Ovary (tissue), 3 donors: ENCODE results near the gene MOB4.

Experiments
- EP300 ChIP-seq: sonication (generic); formaldehyde crosslinking; IDR thresholded peaks from one replicate; pipeline ENCODE4 v1.6.1; 2017; ENCODE audit warnings: antibody characterized with exemption
- TF ChIP-seq, protein P1 (sequence below), 3 donors: fragments of 450-650 bp in 2 of 3; fragments of 200-600 bp in 1 of 3; IDR thresholded peaks; one replicate each; pipeline versions ENCODE4 v1.5.1 to v1.8.0; 2016 to 2022; ENCODE audit warnings: antibody characterized with exemption in 3 of 3, mild to moderate bottlenecking in 1 of 3
- donor health status: DM: no; HTN: no; CAD: no.

DNA sequence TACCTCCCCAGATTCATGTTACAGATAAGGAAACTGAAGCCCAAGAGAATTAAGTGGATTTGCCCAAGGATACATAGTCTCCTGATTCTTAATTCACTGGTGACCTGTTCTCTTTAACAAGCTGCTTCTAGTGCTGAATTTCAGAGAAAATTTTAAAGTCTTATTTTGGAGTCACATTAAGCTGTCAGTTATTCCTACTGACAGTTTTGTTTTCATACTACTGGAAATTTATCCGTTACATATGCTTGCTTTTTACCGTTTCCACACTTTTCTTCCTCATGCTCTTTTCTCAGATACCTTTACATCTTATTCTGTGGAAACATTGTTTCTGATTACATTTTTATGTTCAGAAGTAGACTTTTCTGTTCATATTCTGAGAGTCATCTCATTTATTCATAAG is 1.3 kb downstream of the MOB4 start:
- TF ChIP-seq EP300: no peak
- TF ChIP-seq, protein P1, sequence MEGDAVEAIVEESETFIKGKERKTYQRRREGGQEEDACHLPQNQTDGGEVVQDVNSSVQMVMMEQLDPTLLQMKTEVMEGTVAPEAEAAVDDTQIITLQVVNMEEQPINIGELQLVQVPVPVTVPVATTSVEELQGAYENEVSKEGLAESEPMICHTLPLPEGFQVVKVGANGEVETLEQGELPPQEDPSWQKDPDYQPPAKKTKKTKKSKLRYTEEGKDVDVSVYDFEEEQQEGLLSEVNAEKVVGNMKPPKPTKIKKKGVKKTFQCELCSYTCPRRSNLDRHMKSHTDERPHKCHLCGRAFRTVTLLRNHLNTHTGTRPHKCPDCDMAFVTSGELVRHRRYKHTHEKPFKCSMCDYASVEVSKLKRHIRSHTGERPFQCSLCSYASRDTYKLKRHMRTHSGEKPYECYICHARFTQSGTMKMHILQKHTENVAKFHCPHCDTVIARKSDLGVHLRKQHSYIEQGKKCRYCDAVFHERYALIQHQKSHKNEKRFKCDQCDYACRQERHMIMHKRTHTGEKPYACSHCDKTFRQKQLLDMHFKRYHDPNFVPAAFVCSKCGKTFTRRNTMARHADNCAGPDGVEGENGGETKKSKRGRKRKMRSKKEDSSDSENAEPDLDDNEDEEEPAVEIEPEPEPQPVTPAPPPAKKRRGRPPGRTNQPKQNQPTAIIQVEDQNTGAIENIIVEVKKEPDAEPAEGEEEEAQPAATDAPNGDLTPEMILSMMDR (IDR thresholded peaks at IDR 0.05): no peak
